GM12891 (cell line): ENCODE results near the gene PKNOX2.

ENCODE experiments used
- PAX5 ChIP-seq: IDR thresholded peaks from 2 replicates; pipeline ENCODE4 v1.6.1; 2011; ENCODE audit warnings: low read length, moderate library complexity, mild to moderate bottlenecking; ENCODE audit not compliant: insufficient read depth, severe bottlenecking
- POLR2A ChIP-seq: IDR thresholded peaks from 2 replicates; pipeline ENCODE4 v1.6.1; 2011; ENCODE audit warnings: low read depth, low read length, control low read depth
- POLR2AphosphoS5 ChIP-seq: IDR thresholded peaks from 2 replicates; pipeline ENCODE4 v1.6.1; 2011; ENCODE audit warnings: low read depth, low read length, control low read depth
- POU2F2 ChIP-seq: IDR thresholded peaks from 2 replicates; pipeline ENCODE4 v1.6.1; 2011; ENCODE audit warnings: low read depth, mild to moderate bottlenecking, control low read depth, low read length, moderate library complexity
- SPI1 ChIP-seq: IDR thresholded peaks from 2 replicates; pipeline ENCODE4 v1.6.1; 2011; ENCODE audit warnings: low read depth, low read length, control low read depth
- TAF1 ChIP-seq: IDR thresholded peaks from 2 replicates; pipeline ENCODE4 v1.6.1; 2011; ENCODE audit warnings: low read depth, low read length, control low read depth

- no peak for TF ChIP-seq POLR2A
- no peak for TF ChIP-seq SPI1
- no peak for TF ChIP-seq POLR2AphosphoS5
- no peak for TF ChIP-seq POU2F2
- no peak for TF ChIP-seq TAF1
- TF ChIP-seq PAX5, result no peak
Measured at GRCh38 chr11:125123194-125123946, 41.2 kb upstream of the PKNOX2 start.
